Muscle of arm (tissue), 14 donors: ENCODE data around the gene CLIC6. TPM values are rescaled to one million over a fixed set of nuclear protein-coding genes. Genes with fewer than 3 reads are reported as not detected.
A peak's percentile ranks its signal among the peaks of the same experiment; 100 is the strongest.

ENCODE experiments used
- DNase-seq: peaks from one replicate; pipeline ENCODE4 v3.0.0-alpha.2; 2013
- long read RNA-seq, 11 donors: transcript quantifications; one replicate each; lab custom pipeline, GENCODE V29; 2026
- polyA plus RNA-seq, 12 donors: library from polyadenylated mRNA; unstranded; fragments of 120-200 nt; gene quantifications; one replicate each; pipeline ENCODE4 v1.2.1, GENCODE V29; 2013; ENCODE audit not compliant: insufficient read length in 12 of 12

CLIC6 gene
- under 1 TPM in 5 of 12 donors, not detected in 7; 0.04 to 0.12 (median 0.07) TPM for polyA plus RNA-seq
- long read RNA-seq, donor 1, transcript CLIC6-201 (6 exons, 3,806 nt), result major isoform, 8 of 8 reads
- long read RNA-seq, donor 1, partial matches to known transcripts, result 0 of 8 reads
- long read RNA-seq, donor 1, other reads (novel, unspliced or antisense), result 0 of 8 reads
- long read RNA-seq, donor 2, result 0 reads
- long read RNA-seq, donor 3, result 0 reads
- long read RNA-seq, donor 4, result 0 reads
- long read RNA-seq, donor 5, result 0 reads
- long read RNA-seq, donor 6, result 0 reads
- long read RNA-seq, donor 7, result 0 reads
- long read RNA-seq, donor 8, result 0 reads
- long read RNA-seq, donor 9, result 0 reads
- long read RNA-seq, donor 10, result 0 reads
- long read RNA-seq, donor 11, result 0 reads

GRCh38 chr21:34668803-34669148, at the start of gene CLIC6:
Gene CLIC6 (plus strand): TSS chr21:34668994. CDS start chr21:34669389, 395 bp downstream.
- no peak for DNase-seq

GRCh38 chr21:34619841-34620665, 48.7 kb upstream of the CLIC6 start:
- no peak for DNase-seq

- DNase-seq, result no peak
Measured at GRCh38 chr21:34621434-34622350, 47.1 kb upstream of the CLIC6 start.

GRCh38 chr21:34623516-34623915, 45.3 kb upstream of the CLIC6 start:
- DNase-seq, result no peak

GRCh38 chr21:34625030-34625593, 43.7 kb upstream of the CLIC6 start:
- DNase-seq, result no peak

- no peak for DNase-seq
Measured at GRCh38 chr21:34626131-34626530, 42.7 kb upstream of the CLIC6 start.

- DNase-seq, result peak; percentile 69
Measured at GRCh38 chr21:34630536-34631143, 38.2 kb upstream of the CLIC6 start.

- no peak for DNase-seq
Measured at GRCh38 chr21:34632498-34632897, 36.3 kb upstream of the CLIC6 start.

GRCh38 chr21:34635307-34635706, 33.5 kb upstream of the CLIC6 start:
- DNase-seq, result no peak

- no peak for DNase-seq
Measured at GRCh38 chr21:34636961-34637360, 31.8 kb upstream of the CLIC6 start.

GRCh38 chr21:34639250-34639649, 29.5 kb upstream of the CLIC6 start:
- DNase-seq, result no peak

- DNase-seq, result no peak
Measured at GRCh38 chr21:34639882-34640788, 28.7 kb upstream of the CLIC6 start.

GRCh38 chr21:34640858-34641257, 27.9 kb upstream of the CLIC6 start:
- no peak for DNase-seq

- DNase-seq, result no peak
Measured at GRCh38 chr21:34642211-34643075, 26.4 kb upstream of the CLIC6 start.

GRCh38 chr21:34644825-34645224, 24.0 kb upstream of the CLIC6 start:
- no peak for DNase-seq

- DNase-seq, result no peak
Measured at GRCh38 chr21:34647555-34647954, 21.2 kb upstream of the CLIC6 start.

- no peak for DNase-seq
Measured at GRCh38 chr21:34648739-34649297, 20.0 kb upstream of the CLIC6 start.

- no peak for DNase-seq
Measured at GRCh38 chr21:34649400-34649799, 19.4 kb upstream of the CLIC6 start.
